GDM1 (cell line): ENCODE data around the gene PNMA8C.
"Not testable (repeated sequence)": the region's sequence is repeated elsewhere in the genome, so short reads cannot be mapped to it uniquely, and the experiment has no call there.

Experiments used
- DNase-seq: peaks from one replicate; lab custom pipeline; 2025; lab: John Stamatoyannopoulos, UW

The PNMA8C gene

GRCh38 chr19:46388311-46389095, 40.2 kb downstream of the PNMA8C start:
- DNase-seq = no peak

GRCh38 chr19:46387713-46388130, 41.0 kb downstream of the PNMA8C start:
- DNase-seq = no peak

- DNase-seq = no peak
These were observed 41.6 kb downstream of the PNMA8C start for GRCh38 chr19:46386996-46387712.

GRCh38 chr19:46386151-46386550, 42.6 kb downstream of the PNMA8C start:
- no peak for DNase-seq

- DNase-seq = no peak
These were observed 43.1 kb downstream of the PNMA8C start for GRCh38 chr19:46385636-46386035.

GRCh38 chr19:46384396-46384795, 44.3 kb downstream of the PNMA8C start:
- DNase-seq = no peak

GRCh38 chr19:46383846-46384245, 44.9 kb downstream of the PNMA8C start:
- DNase-seq = no peak

- DNase-seq = no peak
These were observed 45.4 kb downstream of the PNMA8C start for GRCh38 chr19:46383171-46383815.

- DNase-seq = no peak
These were observed 46.9 kb downstream of the PNMA8C start for GRCh38 chr19:46381756-46382345.

GRCh38 chr19:46381346-46381745, 47.4 kb downstream of the PNMA8C start:
- DNase-seq = no peak

GRCh38 chr19:46380690-46381089, 48.0 kb downstream of the PNMA8C start:
- no peak for DNase-seq

GRCh38 chr19:46378268-46378667, 50.5 kb downstream of the PNMA8C start:
- no peak for DNase-seq

- DNase-seq = no peak
These were observed 52.2 kb downstream of the PNMA8C start for GRCh38 chr19:46376241-46377153.

- DNase-seq = not testable (repeated sequence)
These were observed 53.2 kb downstream of the PNMA8C start for GRCh38 chr19:46375476-46376067.
